HL-60 (cell line): ENCODE results near the gene SOX1.

Source experiments
- POLR2AphosphoS5 ChIP-seq: IDR thresholded peaks from 2 replicates; pipeline ENCODE4 v1.6.1; 2012; ENCODE audit warnings: low read depth
- TF ChIP-seq, protein P1 (sequence below): IDR thresholded peaks from one replicate; pipeline ENCODE4 v1.5.1; 2011; ENCODE audit warnings: low read length, control low read depth, inconsistent platforms; ENCODE audit not compliant: insufficient read depth

DNA sequence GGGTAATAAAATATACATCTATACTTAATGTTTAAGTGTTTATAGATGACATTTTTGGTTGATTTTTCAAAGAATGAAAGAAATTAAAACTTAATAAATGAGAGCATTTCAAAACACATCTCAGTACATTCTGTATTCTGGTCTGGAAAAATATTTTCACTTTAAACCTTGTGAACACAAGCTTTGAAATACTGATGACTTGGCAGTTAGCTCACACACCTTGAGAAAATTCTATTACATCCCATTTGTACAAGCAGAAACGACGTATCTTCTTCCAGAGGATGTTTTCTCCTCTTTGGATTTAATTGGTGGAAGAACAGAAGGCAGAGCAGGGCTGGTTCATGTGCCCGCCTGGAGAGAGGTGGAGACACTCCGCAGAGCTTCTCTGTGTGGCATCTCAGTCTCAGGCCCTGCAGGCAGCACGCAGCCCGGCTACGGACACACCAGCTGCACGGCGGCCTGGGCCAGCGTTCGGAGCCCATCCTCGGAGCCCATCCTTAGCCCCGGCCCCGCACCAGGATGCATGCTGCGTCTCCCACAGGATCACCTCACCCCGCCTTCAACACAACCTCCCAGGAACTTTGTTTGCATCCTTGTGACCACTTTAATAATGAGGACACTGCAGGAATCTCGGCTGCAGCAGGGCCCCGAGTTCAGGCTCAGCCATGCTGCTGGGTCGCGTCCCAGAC is 48.6 kb downstream of the SOX1 start:
- TF ChIP-seq, protein P1, sequence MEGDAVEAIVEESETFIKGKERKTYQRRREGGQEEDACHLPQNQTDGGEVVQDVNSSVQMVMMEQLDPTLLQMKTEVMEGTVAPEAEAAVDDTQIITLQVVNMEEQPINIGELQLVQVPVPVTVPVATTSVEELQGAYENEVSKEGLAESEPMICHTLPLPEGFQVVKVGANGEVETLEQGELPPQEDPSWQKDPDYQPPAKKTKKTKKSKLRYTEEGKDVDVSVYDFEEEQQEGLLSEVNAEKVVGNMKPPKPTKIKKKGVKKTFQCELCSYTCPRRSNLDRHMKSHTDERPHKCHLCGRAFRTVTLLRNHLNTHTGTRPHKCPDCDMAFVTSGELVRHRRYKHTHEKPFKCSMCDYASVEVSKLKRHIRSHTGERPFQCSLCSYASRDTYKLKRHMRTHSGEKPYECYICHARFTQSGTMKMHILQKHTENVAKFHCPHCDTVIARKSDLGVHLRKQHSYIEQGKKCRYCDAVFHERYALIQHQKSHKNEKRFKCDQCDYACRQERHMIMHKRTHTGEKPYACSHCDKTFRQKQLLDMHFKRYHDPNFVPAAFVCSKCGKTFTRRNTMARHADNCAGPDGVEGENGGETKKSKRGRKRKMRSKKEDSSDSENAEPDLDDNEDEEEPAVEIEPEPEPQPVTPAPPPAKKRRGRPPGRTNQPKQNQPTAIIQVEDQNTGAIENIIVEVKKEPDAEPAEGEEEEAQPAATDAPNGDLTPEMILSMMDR, result no peak
- no peak for TF ChIP-seq POLR2AphosphoS5
